Endothelial cell of umbilical vein (primary cell): ENCODE results near the gene ST8SIA1.

Experiments
- CTCF ChIP-seq, 2 donors: IDR thresholded peaks; 1 replicate in 1 of 2; 2 replicates in 1 of 2; pipeline ENCODE4 v1.5.1; 2011; ENCODE audit warnings: low read length in 2 of 2, mild to moderate bottlenecking in 2 of 2, moderate library complexity in 2 of 2, control low read depth in 1 of 2, inconsistent platforms in 1 of 2, low read depth in 1 of 2; ENCODE audit not compliant: insufficient read depth in 1 of 2; ENCODE audit errors: extremely low read depth in 1 of 2
- JUN ChIP-seq: IDR thresholded peaks from 2 replicates; pipeline ENCODE4 v1.6.1; 2011; ENCODE audit warnings: borderline replicate concordance, low read depth; ENCODE audit not compliant: insufficient read length, insufficient read depth
- POLR2A ChIP-seq: IDR thresholded peaks from 2 replicates; pipeline ENCODE4 v1.6.1; 2012; ENCODE audit warnings: low read depth, mild to moderate bottlenecking, control low read depth, low read length
- POLR2AphosphoS5 ChIP-seq: IDR thresholded peaks from 2 replicates; pipeline ENCODE4 v1.6.1; 2012; ENCODE audit warnings: low read depth, mild to moderate bottlenecking, control low read depth, low read length, moderate library complexity; ENCODE audit not compliant: insufficient read depth

- TF ChIP-seq JUN (no peak), CTCF (IDR thresholded peaks at IDR 0.05; ENCODE audit: extremely low read depth in 1 of 2, insufficient read depth in 1 of 2, low read depth in 1 of 2, low read length in 2 of 2) (no peak), POLR2A (no peak), POLR2AphosphoS5 (no peak)
Observed at GRCh38 chr12:22353615-22354325, 19.3 kb upstream of the ST8SIA1 start.
